GM19043 (cell line): ENCODE measurements around the gene SSBP3.

Experiments used
- ATAC-seq: cut with Tn5 transposase; IDR thresholded peaks from one replicate; pipeline ENCODE4 v1.9.1; 2021; ENCODE audit warnings: low read depth; ENCODE audit not compliant: unreplicated experiment

Gene SSBP3

DNA sequence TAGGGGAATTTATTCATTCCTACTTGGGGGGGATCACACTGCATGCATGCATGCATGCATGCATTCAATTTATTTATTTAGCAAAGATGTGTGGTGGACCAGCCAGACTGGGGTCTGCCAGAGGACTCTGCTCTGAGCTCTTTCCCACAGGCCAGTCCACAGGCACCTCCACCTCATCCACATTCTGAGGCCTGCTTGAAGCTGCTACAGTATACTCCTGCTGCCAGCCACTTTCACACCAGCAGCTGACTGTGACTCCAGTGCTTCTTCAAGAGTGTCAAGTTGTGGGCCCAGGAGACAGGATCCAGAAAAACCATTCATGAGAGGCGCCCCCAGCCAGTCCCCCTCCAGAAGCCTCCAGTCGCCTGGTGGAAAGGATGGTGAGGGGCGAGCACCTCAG is 30.9 kb downstream of the SSBP3 start:
- no peak for ATAC-seq

DNA sequence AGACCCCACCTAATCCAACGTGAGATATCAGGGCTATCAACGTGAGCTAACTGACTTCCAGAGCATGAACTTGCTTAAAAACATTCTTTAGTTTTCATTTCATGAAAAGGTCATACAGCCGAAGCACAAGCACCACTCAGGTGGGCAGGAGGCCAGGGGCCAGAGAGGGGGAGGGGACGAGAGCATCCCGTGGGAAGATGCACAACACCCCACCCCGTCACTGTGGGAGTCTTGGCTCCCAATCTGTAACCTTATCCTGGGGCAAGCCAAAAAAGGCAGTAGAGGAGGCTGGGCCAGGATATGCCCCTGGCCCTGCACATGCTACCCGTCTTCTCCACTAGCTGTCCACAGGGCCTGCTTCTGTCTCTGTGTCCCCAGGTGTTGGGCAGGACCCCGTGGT is 31.4 kb downstream of the SSBP3 start:
- ATAC-seq, result no peak

DNA sequence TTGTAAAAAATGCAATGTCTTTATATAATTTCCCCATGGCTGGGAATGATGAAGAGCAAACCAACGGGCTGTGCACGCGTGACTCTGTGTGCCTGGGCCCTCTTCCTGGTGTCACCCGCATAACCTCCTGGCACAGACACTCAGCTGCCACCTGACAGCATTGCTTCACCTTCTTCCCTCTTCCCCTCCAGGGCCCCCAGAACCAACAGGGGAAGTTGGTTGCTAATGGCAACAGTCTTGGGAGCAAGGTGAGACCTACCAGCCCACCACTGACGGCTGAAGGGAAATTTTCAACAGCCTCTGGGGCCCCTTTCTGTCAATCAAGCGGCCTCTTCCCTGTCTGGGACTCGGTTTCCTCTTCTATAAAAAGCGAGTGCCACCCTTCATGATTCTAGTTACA is 33.2 kb downstream of the SSBP3 start:
- no peak for ATAC-seq

DNA sequence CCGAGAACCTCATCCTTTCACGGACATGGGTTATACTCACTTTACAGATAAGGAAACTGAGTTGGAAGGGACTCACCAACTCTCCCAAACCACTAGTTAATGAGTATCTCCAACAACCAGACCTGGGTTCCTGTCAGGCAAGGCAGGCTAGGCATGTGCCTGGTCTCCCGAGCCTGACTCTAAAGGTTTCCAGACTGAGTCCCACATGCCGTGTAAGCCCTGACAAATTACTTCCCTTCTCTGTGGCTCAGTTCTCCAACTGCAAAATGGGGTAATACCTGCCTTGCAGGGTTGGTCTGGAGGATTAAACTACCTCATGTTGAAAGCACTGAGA is 34.3 kb downstream of the SSBP3 start:
- ATAC-seq, result peak; percentile 44

DNA sequence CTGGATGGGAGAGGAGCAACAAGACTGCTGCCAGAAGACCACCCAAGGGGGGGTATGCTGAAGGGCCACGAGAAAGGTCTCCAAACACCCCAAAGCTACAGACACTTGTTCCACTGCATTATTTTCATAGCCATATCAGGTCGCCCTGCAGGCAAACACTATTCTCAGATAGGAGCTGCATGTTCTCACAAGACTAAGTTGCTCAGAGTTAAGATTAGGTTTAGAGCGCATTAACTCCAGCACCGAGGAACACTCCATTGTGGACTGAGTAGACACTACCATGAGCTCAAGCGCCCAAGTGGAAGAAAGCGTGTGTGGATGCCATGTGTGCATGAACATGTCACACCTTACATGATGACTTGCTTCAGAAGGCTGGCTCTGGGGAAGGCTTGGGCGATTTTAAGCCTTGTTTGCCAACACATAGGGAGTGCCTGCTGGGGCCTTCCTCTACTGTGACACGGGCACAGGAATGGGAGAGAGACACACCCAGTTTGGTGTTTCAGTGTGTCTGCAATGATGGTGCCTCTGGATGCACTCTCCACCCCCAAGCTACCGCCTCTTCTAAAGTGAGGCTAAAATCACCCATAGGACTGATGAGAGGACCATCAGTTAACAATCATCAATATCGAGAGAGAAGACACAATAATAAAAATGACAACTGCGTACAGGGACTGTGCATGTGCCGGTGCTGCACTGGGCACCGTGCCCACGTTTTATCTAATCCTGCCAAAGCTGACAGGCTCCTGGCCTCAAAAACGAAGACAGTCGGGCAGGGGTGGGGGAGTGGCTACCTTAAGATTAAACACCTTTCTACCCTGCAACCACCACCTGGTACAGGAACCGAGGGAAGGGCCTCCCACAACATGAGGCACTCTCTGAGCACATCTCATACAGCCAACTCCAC is 34.9 kb downstream of the SSBP3 start:
- no peak for ATAC-seq

DNA sequence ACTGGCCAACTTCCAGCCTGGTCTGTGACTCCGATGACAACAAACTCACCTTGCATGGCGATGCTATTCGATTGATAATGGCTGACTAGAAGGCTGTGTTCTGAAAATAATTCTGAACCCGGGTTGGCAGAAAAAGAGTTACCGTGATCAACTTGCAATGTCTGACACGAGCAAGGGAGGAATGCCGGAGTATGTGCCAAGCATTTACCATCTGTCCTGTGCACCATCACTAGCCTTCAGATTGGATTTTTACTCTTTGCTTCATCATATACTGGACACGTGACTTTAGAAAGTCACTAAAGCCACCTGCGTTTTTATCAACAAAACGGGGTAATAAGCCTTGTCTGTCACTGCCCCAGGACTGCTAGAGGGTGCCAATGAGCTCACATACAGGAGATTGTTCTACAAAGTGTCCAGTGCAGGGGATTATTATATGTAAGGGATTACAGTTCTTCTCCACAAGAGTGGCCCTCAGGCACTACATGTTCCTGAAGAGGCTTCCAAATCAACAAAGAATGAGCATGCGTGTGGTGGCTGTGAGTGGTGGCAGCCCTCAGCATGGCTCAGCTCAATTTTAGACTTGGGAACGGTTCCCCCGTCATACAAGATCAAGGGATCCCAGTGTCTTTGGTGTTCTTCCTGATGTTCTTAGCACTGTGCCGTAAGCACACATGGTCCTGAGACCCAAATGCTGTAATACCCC is 35.8 kb downstream of the SSBP3 start:
- ATAC-seq, result no peak

DNA sequence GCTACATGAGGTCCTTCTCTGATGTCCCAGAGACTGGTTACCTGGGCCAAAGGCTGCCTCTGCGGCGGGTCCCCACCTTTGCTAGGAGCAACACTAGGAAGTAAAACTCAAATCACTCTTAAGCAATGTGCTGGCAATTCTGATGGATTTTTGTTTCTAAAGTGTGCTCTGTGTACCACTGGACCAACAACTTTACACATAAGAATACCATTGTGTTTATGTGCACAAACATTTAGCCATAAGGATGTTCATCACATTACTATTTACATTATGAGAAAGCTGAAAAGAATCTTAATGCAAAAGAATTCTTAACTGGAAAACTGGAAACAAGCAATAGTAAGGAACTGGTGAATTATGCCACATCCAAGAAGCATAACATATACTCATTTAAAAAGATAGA is 38.6 kb downstream of the SSBP3 start:
- ATAC-seq, result no peak

DNA sequence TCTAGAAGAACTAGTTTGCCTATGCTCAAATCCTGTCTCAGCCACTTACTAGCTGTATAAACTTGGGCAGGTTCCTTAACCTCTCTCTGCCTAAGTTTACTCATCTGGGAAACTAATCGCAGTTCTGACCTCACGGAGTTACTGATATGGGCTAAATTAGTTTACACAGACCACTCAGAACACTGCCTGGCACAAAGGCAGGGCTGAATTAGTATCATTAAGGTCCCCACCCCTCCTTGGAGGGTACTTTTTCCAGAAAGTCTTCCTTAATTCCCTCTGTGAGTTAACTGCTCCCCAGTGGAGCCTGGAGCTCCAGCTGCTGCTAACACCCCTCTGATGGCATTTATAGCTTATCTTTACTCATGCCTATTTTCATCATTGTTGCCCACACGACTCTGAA is 40.3 kb downstream of the SSBP3 start:
- ATAC-seq, result no peak

DNA sequence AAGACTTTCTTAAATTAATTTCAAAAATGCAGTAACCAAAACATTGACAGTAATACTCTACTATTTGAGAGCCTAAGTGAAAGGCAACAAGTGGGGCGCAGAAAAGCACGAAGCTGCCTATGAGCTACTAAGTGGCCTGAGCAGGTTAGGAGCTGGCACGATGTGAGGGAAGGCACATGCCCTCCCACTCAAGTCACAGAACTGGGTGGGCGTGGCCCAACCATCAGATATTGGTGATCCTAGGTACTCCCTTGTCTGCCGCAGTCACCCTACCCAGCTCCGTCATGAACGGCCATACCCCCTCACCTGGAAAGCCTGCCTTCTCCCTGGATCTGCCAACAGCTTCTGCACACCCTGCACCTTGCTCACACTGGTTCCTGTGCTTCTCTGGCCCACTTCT is 40.8 kb downstream of the SSBP3 start:
- no peak for ATAC-seq

DNA sequence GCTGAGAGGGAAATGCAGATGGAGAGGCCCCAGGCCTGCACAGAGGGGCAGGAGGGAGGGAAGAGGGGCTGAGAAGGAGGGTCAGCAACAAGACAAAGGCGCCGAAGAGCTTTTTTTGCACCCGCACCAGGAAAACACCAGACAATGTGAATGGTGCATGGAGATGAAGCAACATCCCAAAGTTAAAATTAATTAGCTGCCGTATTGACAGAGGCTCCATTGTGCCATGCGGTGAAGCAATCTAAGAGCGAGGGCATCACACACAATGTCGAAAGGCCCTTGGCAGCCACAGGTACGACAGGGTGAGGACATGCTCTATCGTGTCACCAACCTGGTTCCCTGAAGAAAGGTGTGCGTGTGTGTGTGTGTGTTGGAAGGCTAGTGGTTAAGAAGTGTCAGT is 41.2 kb downstream of the SSBP3 start:
- ATAC-seq, result no peak

DNA sequence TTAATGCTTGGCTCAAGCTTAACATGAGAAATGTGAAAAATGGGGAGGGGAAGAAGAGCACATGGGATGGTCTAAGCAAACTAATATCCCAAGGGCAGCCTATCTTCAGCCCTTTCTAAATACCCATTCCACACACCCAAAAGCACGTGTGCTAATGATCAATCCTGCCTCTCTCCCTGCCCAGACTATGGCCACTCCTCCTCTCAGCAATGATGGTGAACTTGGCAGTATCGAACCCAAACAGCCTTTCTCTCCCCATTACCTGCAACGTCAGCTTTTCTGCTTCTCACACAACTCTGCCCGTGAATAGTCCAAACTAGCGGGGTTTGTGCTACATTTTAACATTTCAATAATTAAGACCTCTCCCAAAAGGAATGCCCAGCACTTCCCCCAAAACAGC is 41.6 kb downstream of the SSBP3 start:
- no peak for ATAC-seq

DNA sequence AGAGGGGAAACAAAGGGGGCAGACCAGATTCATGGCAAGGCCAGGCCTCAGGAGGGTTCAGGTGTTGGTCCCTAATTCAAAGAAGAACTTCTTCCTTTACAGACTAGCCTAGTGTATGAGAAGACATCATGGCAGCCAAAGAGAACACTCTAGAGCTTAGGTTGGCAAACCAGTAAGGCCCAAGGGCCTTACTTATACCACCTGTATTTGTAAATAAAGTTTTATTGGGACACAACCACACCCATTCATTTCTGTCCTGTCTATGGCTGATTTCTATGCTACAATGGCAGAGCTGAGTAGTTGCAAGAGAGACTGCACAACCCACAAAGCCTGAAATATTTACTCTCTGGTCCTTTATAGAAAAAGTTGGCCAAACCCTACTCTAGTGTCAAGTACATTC is 42.3 kb downstream of the SSBP3 start:
- ATAC-seq, result no peak

DNA sequence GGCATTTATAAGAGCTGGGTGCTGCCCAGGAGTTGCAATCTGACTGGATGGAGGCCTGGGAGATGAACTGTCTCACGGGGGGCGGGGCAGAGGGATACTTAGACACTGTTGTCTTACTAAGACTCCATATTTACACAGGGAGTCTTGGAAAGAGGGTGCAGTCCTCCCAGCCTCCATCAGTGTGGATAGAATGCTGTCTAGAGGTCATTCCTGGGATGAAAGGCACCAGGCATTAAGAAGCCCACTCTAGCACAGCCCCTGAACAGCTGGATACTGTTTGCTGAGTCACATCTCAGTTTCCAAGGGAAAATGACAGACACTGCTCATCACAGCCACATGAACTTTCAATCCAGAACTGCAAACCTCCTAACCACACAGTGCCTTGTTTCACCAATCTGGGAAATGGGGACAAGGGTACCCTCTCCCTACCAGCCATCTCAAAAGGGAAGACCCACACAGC is 43.3 kb downstream of the SSBP3 start:
- ATAC-seq, result no peak

DNA sequence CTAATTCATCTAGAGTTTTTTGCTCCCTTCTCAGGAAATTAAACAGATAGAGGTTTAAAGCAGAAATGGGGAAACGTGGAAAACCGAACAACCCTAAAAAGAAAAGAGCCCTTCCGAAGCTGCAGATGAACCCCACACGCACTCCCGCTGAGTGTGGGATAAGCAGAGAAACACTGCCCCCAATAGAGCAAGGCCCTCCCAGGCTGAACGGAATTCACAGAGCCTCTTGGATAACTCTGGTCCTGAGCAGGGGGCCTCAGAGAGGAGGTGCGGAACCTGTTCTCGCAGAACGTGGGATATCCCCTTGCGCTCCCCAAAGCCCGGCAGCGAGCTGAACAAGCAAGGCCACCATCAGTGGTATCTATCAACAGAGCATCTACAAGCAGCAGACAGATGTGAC is 44.9 kb downstream of the SSBP3 start:
- ATAC-seq, result no peak

DNA sequence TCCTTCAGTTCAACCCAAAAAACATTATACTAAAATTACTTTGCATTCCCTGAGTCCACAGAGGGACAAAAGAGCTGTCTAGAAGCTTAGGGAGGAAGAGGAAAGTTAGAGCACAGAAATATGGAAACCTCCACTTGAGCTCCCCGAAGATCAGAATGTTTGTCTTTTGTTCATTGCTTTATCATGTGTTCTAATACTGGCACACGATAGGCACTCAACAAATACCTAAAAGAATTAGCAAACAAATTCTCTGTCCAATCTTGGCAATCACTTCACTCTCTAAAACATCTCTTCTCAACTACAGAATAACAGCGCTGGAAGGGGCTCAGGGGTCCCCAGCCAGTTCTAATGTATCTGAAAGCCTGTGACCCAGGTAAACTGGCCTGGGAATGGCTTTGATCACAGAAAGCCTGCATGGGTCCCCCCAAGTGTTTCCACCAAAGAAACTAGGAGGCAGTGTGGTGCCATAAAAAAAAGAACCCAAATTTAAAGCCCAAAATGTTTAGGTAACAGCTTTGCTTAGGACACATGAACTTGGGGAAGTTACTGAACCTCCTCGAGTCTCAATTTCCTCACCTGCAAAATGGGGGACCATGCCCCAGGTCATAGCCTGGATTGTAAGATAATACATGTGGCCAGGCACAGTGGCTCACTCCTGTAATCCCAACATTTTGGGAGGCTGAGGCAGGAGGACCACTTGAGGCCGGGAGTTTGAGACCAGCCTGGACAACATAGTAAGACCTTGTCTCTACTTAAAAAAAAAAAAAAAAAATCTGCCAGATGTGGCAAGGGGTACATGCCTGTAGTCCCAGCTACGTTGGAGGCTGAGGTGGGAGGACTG is 45.8 kb downstream of the SSBP3 start:
- ATAC-seq, result no peak

DNA sequence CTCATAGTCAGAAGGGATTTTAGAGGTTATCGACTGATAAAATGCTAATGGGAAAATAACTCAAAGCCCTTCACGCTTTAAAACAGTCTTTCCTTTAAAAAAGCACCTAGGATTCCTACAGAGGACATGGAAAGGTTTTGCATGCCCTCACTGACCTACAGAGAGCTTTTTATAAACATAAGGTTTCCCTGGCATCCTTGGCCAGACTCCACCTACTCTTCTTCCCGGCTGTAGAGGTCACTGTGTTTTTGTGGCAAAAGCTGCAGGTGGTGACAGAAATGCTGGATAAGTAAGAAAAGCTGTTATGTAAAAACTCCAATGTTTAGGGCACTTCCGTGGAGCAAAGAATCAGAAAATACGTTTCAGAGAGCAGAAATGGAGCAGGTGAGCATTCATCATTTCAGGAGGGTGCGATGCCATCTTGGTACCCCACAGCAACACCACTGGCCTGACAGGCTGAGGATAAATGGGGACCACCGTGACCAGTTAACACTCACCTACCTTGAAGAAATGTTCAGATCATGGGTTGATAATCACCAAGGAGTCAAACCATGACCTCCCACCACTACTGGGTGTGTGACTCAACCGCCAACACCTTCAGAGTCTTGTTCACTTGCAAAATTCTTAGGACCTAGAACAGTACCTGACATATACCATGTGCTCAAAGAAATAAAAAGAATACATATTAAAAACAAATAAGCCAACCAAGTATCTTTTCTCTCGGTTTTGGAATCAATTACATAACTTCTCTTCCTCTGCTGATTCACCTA is 46.6 kb downstream of the SSBP3 start:
- ATAC-seq, result no peak

DNA sequence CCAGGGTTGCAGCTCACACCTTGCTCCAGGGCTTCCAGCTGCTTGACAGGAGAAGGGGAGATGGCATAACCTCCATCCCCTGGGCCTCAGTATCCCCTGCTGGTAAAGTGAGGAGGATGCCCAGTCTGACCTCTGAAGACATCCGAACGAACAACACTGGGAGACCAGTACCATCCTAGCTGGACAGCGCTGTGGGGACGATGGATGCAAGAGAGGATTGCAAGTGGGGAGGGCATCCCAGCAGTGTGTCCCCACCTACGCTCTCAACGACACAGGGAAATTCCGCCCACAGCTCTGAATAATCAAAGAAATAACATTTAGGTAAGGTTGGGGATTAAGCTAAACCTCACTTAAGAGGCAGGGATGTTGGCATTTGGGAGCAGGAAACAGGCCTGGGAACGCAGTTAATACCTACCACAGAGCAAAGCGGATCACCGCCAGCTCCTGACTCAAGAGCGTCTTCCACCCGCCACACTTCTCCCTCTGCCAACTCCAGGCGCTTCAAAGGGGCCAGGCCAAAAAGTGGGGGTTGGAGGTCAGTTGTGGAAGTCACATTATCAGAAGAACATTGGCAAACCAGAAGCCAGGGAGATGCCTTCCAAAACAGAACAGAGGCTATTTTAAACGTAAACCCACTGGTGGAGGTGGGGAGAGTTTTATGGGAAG is 47.6 kb downstream of the SSBP3 start:
- no peak for ATAC-seq

DNA sequence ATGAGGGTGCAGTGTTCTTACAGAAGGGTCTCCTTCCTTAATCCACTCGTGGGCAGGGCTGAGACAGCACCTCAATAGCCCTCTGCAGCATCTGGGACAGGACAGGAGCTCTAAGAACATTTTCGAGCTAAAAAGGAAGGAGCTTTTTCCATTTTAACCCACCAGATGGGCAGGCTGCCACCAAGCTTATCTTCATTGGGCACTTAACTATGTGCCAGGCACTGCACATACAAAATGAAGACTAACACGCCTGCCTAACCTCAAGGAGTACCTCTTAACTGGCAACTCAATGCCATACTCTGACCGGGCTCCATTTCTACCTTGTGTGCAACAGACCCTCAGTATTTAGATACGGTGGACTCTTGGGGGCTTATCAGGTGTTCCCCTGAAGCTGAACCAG is 48.2 kb downstream of the SSBP3 start:
- ATAC-seq, result no peak

DNA sequence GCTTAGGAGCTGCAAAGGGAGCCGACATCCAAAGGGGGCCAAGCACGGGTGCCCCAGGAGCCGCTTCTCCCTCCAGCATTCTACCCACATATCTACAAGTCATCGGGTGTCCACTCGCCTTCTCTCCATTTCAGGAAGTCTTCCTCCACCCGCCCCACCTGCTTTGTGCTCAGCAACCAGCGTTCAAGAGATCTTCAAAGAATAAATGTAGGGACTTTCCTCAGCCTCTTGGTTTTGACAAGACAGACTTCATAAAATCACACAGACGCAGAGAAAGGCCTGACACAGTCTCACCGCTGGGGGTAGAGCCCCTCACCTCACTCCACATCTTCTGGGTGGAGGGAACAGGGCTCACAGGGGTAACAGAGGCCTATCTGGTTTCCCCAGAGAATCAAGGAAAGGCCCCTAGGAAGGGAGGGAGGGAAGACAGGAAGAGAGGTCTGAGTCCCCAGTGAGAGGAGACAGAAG is 49.5 kb downstream of the SSBP3 start:
- ATAC-seq, result no peak
